H9 (cell line): ENCODE data around the gene SPEN. TPM values are rescaled to one million over a fixed set of nuclear protein-coding genes. Genes with fewer than 3 reads are reported as not detected.

Source experiments
- DNase-seq: peaks from one replicate; pipeline ENCODE4 v3.0.0-alpha.2; 2017
- H2AFZ ChIP-seq: one replicate; pipeline ENCODE4 v1.6.1; 2013; ENCODE audit warnings: mild to moderate bottlenecking, low read length, control low read depth, moderate library complexity
- H2AK5ac ChIP-seq: 2 replicates; pipeline ENCODE4 v1.6.1; 2013; ENCODE audit warnings: low read length, control low read depth, mixed read lengths; ENCODE audit not compliant: insufficient read length
- H2BK120ac ChIP-seq: one replicate; pipeline ENCODE4 v1.6.1; 2013; ENCODE audit warnings: low read depth, mild to moderate bottlenecking, low read length, control low read depth, inconsistent platforms; ENCODE audit not compliant: poor library complexity, severe bottlenecking
- H2BK12ac ChIP-seq: 2 replicates; pipeline ENCODE4 v1.6.1; 2013; ENCODE audit warnings: low read length, control low read depth, mixed read lengths, low read depth; ENCODE audit not compliant: insufficient read length
- H2BK15ac ChIP-seq: 2 replicates; pipeline ENCODE4 v1.6.1; 2013; ENCODE audit warnings: low read depth, low read length, control low read depth
- H2BK20ac ChIP-seq: one replicate; pipeline ENCODE4 v1.6.1; 2013; ENCODE audit warnings: low read depth, mild to moderate bottlenecking, low read length, control low read depth, inconsistent platforms; ENCODE audit not compliant: poor library complexity, severe bottlenecking
- H2BK5ac ChIP-seq: 2 replicates; pipeline ENCODE4 v1.6.1; 2013; ENCODE audit warnings: low read length, control low read depth, mixed read lengths; ENCODE audit not compliant: insufficient read length
- H3K14ac ChIP-seq: 2 replicates; pipeline ENCODE4 v1.6.1; 2013; ENCODE audit warnings: low read length, control low read depth; ENCODE audit not compliant: insufficient read depth
- H3K18ac ChIP-seq: 2 replicates; pipeline ENCODE4 v1.6.1; 2013; ENCODE audit warnings: low read depth, mild to moderate bottlenecking, mixed read lengths, low read length, control low read depth; ENCODE audit not compliant: insufficient read length
- H3K23ac ChIP-seq: 2 replicates; pipeline ENCODE4 v1.6.1; 2013; ENCODE audit warnings: low read length, control low read depth, mixed read lengths, low read depth; ENCODE audit not compliant: insufficient read length
- H3K23me2 ChIP-seq: 2 replicates; pipeline ENCODE4 v1.6.1; 2013; ENCODE audit warnings: low read depth, mild to moderate bottlenecking, mixed read lengths, low read length, control low read depth; ENCODE audit not compliant: insufficient read length, poor library complexity, severe bottlenecking
- H3K27ac ChIP-seq: 2 replicates; pipeline ENCODE4 v1.5.1; 2013; ENCODE audit warnings: low read length, control low read depth, mixed read lengths, low read depth; ENCODE audit not compliant: insufficient read length
- H3K27me3 ChIP-seq: 2 replicates; pipeline ENCODE4 v1.6.1; 2013; ENCODE audit warnings: low read length, control low read depth, inconsistent platforms; ENCODE audit not compliant: insufficient read depth
- H3K4ac ChIP-seq: 2 replicates; pipeline ENCODE4 v1.6.1; 2013; ENCODE audit warnings: low read depth, mild to moderate bottlenecking, control low read depth, inconsistent platforms, low read length, moderate library complexity
- H3K4me1 ChIP-seq: 2 replicates; pipeline ENCODE4 v1.6.1; 2013; ENCODE audit warnings: low read length, control low read depth, inconsistent platforms; ENCODE audit not compliant: insufficient read depth
- H3K4me2 ChIP-seq: 2 replicates; pipeline ENCODE4 v1.6.1; 2013; ENCODE audit warnings: low read length, control low read depth, mixed read lengths; ENCODE audit not compliant: insufficient read length, insufficient read depth
- H3K56ac ChIP-seq: 2 replicates; pipeline ENCODE4 v1.6.1; 2013; ENCODE audit warnings: low read depth, mild to moderate bottlenecking, mixed read lengths, low read length, control low read depth; ENCODE audit not compliant: insufficient read length
- H3K79me1 ChIP-seq: 2 replicates; pipeline ENCODE4 v1.6.1; 2013; ENCODE audit warnings: low read depth, mild to moderate bottlenecking, moderate library complexity, low read length, control low read depth, inconsistent platforms; ENCODE audit not compliant: insufficient read depth, poor library complexity, severe bottlenecking
- H3K79me2 ChIP-seq: 2 replicates; pipeline ENCODE4 v1.6.1; 2013; ENCODE audit warnings: low read length, control low read depth, inconsistent platforms; ENCODE audit not compliant: insufficient read depth
- H3K9ac ChIP-seq: 2 replicates; pipeline ENCODE4 v1.6.1; 2013; ENCODE audit warnings: low read length, control low read depth, mixed read lengths; ENCODE audit not compliant: insufficient read length; ENCODE audit errors: extremely low read depth
- H3K9me3 ChIP-seq: one replicate; pipeline ENCODE4 v1.6.1; 2013; ENCODE audit warnings: low read depth, low read length, inconsistent platforms; ENCODE audit not compliant: control insufficient read depth
- H3T11ph ChIP-seq: one replicate; pipeline ENCODE4 v1.6.1; 2013; ENCODE audit warnings: mild to moderate bottlenecking, low read length, control low read depth, inconsistent platforms
- H4K20me1 ChIP-seq: one replicate; pipeline ENCODE4 v1.6.1; 2013; ENCODE audit not compliant: control insufficient read depth, insufficient read length, insufficient read depth
- H4K5ac ChIP-seq: 2 replicates; pipeline ENCODE4 v1.6.1; 2013; ENCODE audit warnings: low read depth, mild to moderate bottlenecking, mixed read lengths, low read length, control low read depth; ENCODE audit not compliant: insufficient read length
- H4K8ac ChIP-seq: replicated peaks from 2 replicates; pipeline ENCODE4 v1.6.1; 2013; ENCODE audit warnings: low read length, control low read depth, mixed read lengths, low read depth; ENCODE audit not compliant: insufficient read length
- H4K91ac ChIP-seq: 2 replicates; pipeline ENCODE4 v1.6.1; 2013; ENCODE audit warnings: low read depth, mild to moderate bottlenecking, moderate library complexity, mixed read lengths, low read length, control low read depth; ENCODE audit not compliant: insufficient read length
- H3K27ac Mint-ChIP-seq, 3 experiments: 2 replicates in 2 of 3; 3 replicates in 1 of 3; pipeline ENCODE4 v1.8.0; 2020 to 2021; ENCODE audit warnings: mixed read lengths in 3 of 3, mild to moderate bottlenecking in 1 of 3, moderate library complexity in 1 of 3
- H3K27me3 Mint-ChIP-seq: 2 replicates; pipeline ENCODE4 v1.8.0; 2021; ENCODE audit warnings: low read depth, mild to moderate bottlenecking, moderate library complexity, mixed read lengths
- H3K36me3 Mint-ChIP-seq, 3 experiments: 2 replicates in 2 of 3; 3 replicates in 1 of 3; pipeline ENCODE4 v1.8.0; 2020 to 2021; ENCODE audit warnings: low read depth in 3 of 3, mixed read lengths in 3 of 3; ENCODE audit not compliant: insufficient read depth in 1 of 3
- H3K4me1 Mint-ChIP-seq, 2 experiments: 2 replicates each; pipeline ENCODE4 v1.8.0; 2020; ENCODE audit warnings: mixed read lengths in 2 of 2
- H3K4me3 Mint-ChIP-seq, 2 experiments: 2 replicates in 1 of 2; 3 replicates in 1 of 2; pipeline ENCODE4 v1.8.0; 2020 to 2021; ENCODE audit warnings: mild to moderate bottlenecking in 2 of 2, mixed read lengths in 2 of 2, moderate library complexity in 1 of 2
- H3K9me3 Mint-ChIP-seq, 2 experiments: 2 replicates in 1 of 2; 3 replicates in 1 of 2; pipeline ENCODE4 v1.8.0; 2020; ENCODE audit warnings: mild to moderate bottlenecking in 2 of 2, mixed read lengths in 2 of 2, moderate library complexity in 1 of 2
- CTCF ChIP-seq: fragments of 200-600 bp; sonication (generic); conservative IDR thresholded peaks from 3 replicates; pipeline ENCODE4 v1.8.0; 2021; ENCODE audit warnings: antibody characterized with exemption, mild to moderate bottlenecking
- WGBS: extraction: QIAGEN DNeasy Blood & Tissue Kit; methylation state at CpG from one replicate; pipeline ENCODE4 v1.1.7; 2013; ENCODE audit warnings: missing lambda C conversion rate, low lambda C conversion rate, mixed read lengths; ENCODE audit not compliant: insufficient read length; ENCODE audit errors: extremely low coverage; 5-methylcytosine and 5-hydroxymethylcytosine counted together
- total RNA-seq: library from RNA; stranded (reverse); gene quantifications from 2 replicates; pipeline ENCODE4 v1.2.1, GENCODE V29; 2021

Gene SPEN
- total RNA-seq, 1 experiment from 2014 or later = 59.6 TPM

- H2AK5ac ChIP-seq = no peak overlapping the region
- H3K27me3 Mint-ChIP-seq = no peaks in the 10 kb centered on the region
- peaks cover 5% of the 10 kb centered on the region for H4K20me1 ChIP-seq
- H2BK120ac ChIP-seq = no peak overlapping the region
- H3K4me3 Mint-ChIP-seq = no peak overlapping the region
- peaks cover 9 to 36% (median 20%) of the 10 kb centered on the region in 3 experiments for H3K36me3 Mint-ChIP-seq
- H3K23me2 ChIP-seq = no peaks in the 10 kb centered on the region
- no peaks in the 10 kb centered on the region for H3K79me1 ChIP-seq
- DNase-seq = no peak
- no peak overlapping the region for H3K14ac ChIP-seq
- peaks cover 43 to 46% of the 10 kb centered on the region in 2 experiments for H3K4me1 Mint-ChIP-seq
- H4K5ac ChIP-seq = no peak overlapping the region
- H3K4ac ChIP-seq = no peak overlapping the region
- H3K27ac Mint-ChIP-seq = peak overlapping the region in 2 of 3 experiments; percentile 14 to 46; a peak in 3 of 7 replicates
- no peak overlapping the region for H3K56ac ChIP-seq
- H3K18ac ChIP-seq = no peak overlapping the region
- H3K27ac ChIP-seq = no peak overlapping the region
- H3K9me3 Mint-ChIP-seq = no peaks in the 10 kb centered on the region
- H3K4me2 ChIP-seq = no peak overlapping the region
- no peak overlapping the region for H2BK20ac ChIP-seq
- H2BK15ac ChIP-seq = no peak overlapping the region
- no CpG with 5 or more reads among the region's 16 CpGs for WGBS
- H2AFZ ChIP-seq = no peak overlapping the region
- H2BK5ac ChIP-seq = no peak overlapping the region
- no peak overlapping the region for H3K9ac ChIP-seq
- no peak overlapping the region for H4K8ac ChIP-seq
- no peaks in the 10 kb centered on the region for H3K27me3 ChIP-seq
- H3T11ph ChIP-seq = no peak overlapping the region
- H3K4me1 ChIP-seq = 0 out of 2 replicates have a peak, but pooled peaks cover 2% of the 10 kb centered on the region
- no peak for TF ChIP-seq CTCF
- H3K9me3 ChIP-seq = no peaks in the 10 kb centered on the region
- no peak overlapping the region for H4K91ac ChIP-seq
- no peak overlapping the region for H3K23ac ChIP-seq
- no peak overlapping the region for H2BK12ac ChIP-seq
- H3K79me2 ChIP-seq = no peaks in the 10 kb centered on the region
Observed at GRCh38 chr1:15948091-15948591, 100.6 kb downstream of the SPEN start.
